HepG2 (cell line): ENCODE data around the gene SHROOM1. TPM values are rescaled to one million over a fixed set of nuclear protein-coding genes. Genes with fewer than 3 reads are reported as not detected.

Source experiments
- BCLAF1 ChIP-seq: fragments of 450-650 bp; IDR thresholded peaks from 2 replicates; pipeline ENCODE4 v1.6.1; 2017; ENCODE audit warnings: mild to moderate bottlenecking
- CBFB ChIP-seq: sonication (generic); formaldehyde crosslinking; IDR thresholded peaks from 2 replicates; pipeline ENCODE4 v1.4.0; 2020; ENCODE audit warnings: missing genetic modification reagents
- E2F2 ChIP-seq: sonication (generic); formaldehyde crosslinking; IDR thresholded peaks from 2 replicates; pipeline ENCODE4 v1.4.0; 2020; ENCODE audit warnings: missing genetic modification reagents, borderline replicate concordance
- HMGXB4 ChIP-seq, 2 experiments: sonication (generic) in 1 of 2; formaldehyde crosslinking in 1 of 2; IDR thresholded peaks; 2 replicates each; pipeline versions ENCODE4 v1.4.0 to v1.6.1; 2018 to 2020; ENCODE audit warnings: missing genetic modification reagents in 2 of 2, borderline replicate concordance in 1 of 2, low read depth in 1 of 2, mild to moderate bottlenecking in 1 of 2, missing biosample characterization in 1 of 2
- PHF20 ChIP-seq: sonication (generic); formaldehyde crosslinking; IDR thresholded peaks from 2 replicates; pipeline ENCODE4 v1.5.0; 2020; ENCODE audit warnings: mild to moderate bottlenecking, missing genetic modification reagents
- PRMT3 ChIP-seq: sonication (generic); formaldehyde crosslinking; IDR thresholded peaks from 2 replicates; pipeline ENCODE4 v1.8.1; 2022; ENCODE audit warnings: low read depth, mild to moderate bottlenecking, moderate library complexity, missing genetic modification reagents, borderline replicate concordance
- PTBP1 ChIP-seq: fragments of 200-400 bp; formaldehyde crosslinking; IDR thresholded peaks from 2 replicates; pipeline ENCODE4 v1.6.1; 2018; ENCODE audit warnings: low read length, low read depth; ENCODE audit not compliant: poor library complexity, severe bottlenecking
- REXO4 ChIP-seq: sonication (generic); formaldehyde crosslinking; IDR thresholded peaks from 2 replicates; pipeline ENCODE4 v1.8.0; 2022; ENCODE audit warnings: missing genetic modification reagents, mild to moderate bottlenecking, borderline replicate concordance
- SNAPC2 ChIP-seq: sonication (generic); formaldehyde crosslinking; IDR thresholded peaks from 2 replicates; pipeline ENCODE4 v1.8.1; 2022; ENCODE audit warnings: mild to moderate bottlenecking, missing genetic modification reagents
- ZNF30 ChIP-seq: sonication (generic); formaldehyde crosslinking; IDR thresholded peaks from 2 replicates; pipeline ENCODE4 v1.5.0; 2020; ENCODE audit warnings: mild to moderate bottlenecking, missing genetic modification reagents
- ZNF33A ChIP-seq: sonication (generic); formaldehyde crosslinking; IDR thresholded peaks from 2 replicates; pipeline ENCODE4 v1.5.1; 2020; ENCODE audit warnings: missing genetic modification reagents, mild to moderate bottlenecking, moderate library complexity, borderline replicate concordance
- ZNF687 ChIP-seq: sonication (generic); formaldehyde crosslinking; IDR thresholded peaks from 2 replicates; pipeline ENCODE4 v1.5.1; 2020; ENCODE audit warnings: mild to moderate bottlenecking, missing genetic modification reagents, moderate library complexity
- ZNF75D ChIP-seq: sonication (generic); formaldehyde crosslinking; IDR thresholded peaks from 2 replicates; pipeline ENCODE4 v1.8.1; 2023; ENCODE audit warnings: missing genetic modification reagents, mild to moderate bottlenecking, borderline replicate concordance
- ZNF792 ChIP-seq: IDR thresholded peaks from 2 replicates; pipeline ENCODE4 v1.6.1; 2016
- ZNF883 ChIP-seq: sonication (generic); formaldehyde crosslinking; IDR thresholded peaks from 2 replicates; pipeline ENCODE4 v1.5.1; 2020; ENCODE audit warnings: mild to moderate bottlenecking, missing genetic modification reagents; ENCODE audit errors: not compliant biosample characterization
- polyA plus RNA-seq, 8 experiments: library from polyadenylated mRNA; depleted of rRNA in 3 of 8; stranded (reverse) in 7 of 8; unstranded in 1 of 8; fragments of >200 nt; fragmentation: Illumina TruSeq in 4 of 8; extraction: Trizol in 4 of 8; gene quantifications; 2 replicates each; pipeline versions ENCODE4 v1.2.1 to v1.2.3, GENCODE V29; 2011 to 2016; ENCODE audit warnings: low read depth in 4 of 8, missing spikeins in 1 of 8, mixed read lengths in 1 of 8; ENCODE audit not compliant: insufficient read depth in 1 of 8
- total RNA-seq, 5 experiments: library from RNA; depleted of rRNA; stranded (reverse); fragments of >200 nt; fragmentation: Illumina TruSeq; extraction: Trizol; gene quantifications; 2 replicates each; pipeline ENCODE4 v1.2.3, GENCODE V29; 2016; ENCODE audit warnings: low read depth in 1 of 5

The SHROOM1 gene
- total and polyA plus RNA-seq, 2 of the 13 experiments (the other 11 are each of a cell fraction or from before 2014, with no cell fraction given), result 18.2 to 25.7 TPM

- no peak for TF ChIP-seq ZNF687 (CRISPR knock-in tag)
- no peak for TF ChIP-seq CBFB
- no peak for TF ChIP-seq PRMT3
- TF ChIP-seq SNAPC2 (CRISPR knock-in tag), result no peak
- TF ChIP-seq HMGXB4 (CRISPR knock-in tag; IDR thresholded peaks at IDR 0.05; ENCODE audit: borderline replicate concordance in 1 of 2, low read depth in 1 of 2), result no peak
- TF ChIP-seq E2F2 (CRISPR knock-in tag), result no peak
- no peak for TF ChIP-seq BCLAF1
- TF ChIP-seq ZNF883 (CRISPR knock-in tag), result no peak
- TF ChIP-seq ZNF75D (CRISPR knock-in tag), result no peak
- peak; percentile 36; the same call in 1 of the 2 replicates for TF ChIP-seq ZNF792
- no peak for TF ChIP-seq ZNF30 (CRISPR knock-in tag)
- TF ChIP-seq ZNF33A (CRISPR knock-in tag), result no peak
- no peak for TF ChIP-seq PHF20 (CRISPR knock-in tag)
- TF ChIP-seq PTBP1, result no peak
- no peak for TF ChIP-seq REXO4 (CRISPR knock-in tag)
Observed at GRCh38 chr5:132838516-132839282, 8.3 kb upstream of the SHROOM1 start (continued).
